GM13977 (cell line): ENCODE results near the gene FSTL3.

Source experiments
- DNase-seq: peaks from one replicate; pipeline ENCODE4 v3.0.0; 2012; ENCODE audit warnings: low spot score
- in situ Hi-C: fragments of 300-500 bp; cut with MboI; formaldehyde crosslinking; loops from one replicate; pipeline ENCODE4 v1.12.0; 2022; ENCODE audit warnings: low sequenced_read_pairs, low pct_unique_long_range_greater_than_20kb, mixed read lengths, inconsistent platforms; ENCODE audit not compliant: unreplicated experiment
- TF ChIP-seq, protein P1 (sequence below): IDR thresholded peaks from 2 replicates; pipeline ENCODE4 v1.5.1; 2012; ENCODE audit warnings: mild to moderate bottlenecking, control low read depth; ENCODE audit not compliant: insufficient read depth; ENCODE audit errors: extremely low read depth, missing control alignments

FSTL3 gene

DNA sequence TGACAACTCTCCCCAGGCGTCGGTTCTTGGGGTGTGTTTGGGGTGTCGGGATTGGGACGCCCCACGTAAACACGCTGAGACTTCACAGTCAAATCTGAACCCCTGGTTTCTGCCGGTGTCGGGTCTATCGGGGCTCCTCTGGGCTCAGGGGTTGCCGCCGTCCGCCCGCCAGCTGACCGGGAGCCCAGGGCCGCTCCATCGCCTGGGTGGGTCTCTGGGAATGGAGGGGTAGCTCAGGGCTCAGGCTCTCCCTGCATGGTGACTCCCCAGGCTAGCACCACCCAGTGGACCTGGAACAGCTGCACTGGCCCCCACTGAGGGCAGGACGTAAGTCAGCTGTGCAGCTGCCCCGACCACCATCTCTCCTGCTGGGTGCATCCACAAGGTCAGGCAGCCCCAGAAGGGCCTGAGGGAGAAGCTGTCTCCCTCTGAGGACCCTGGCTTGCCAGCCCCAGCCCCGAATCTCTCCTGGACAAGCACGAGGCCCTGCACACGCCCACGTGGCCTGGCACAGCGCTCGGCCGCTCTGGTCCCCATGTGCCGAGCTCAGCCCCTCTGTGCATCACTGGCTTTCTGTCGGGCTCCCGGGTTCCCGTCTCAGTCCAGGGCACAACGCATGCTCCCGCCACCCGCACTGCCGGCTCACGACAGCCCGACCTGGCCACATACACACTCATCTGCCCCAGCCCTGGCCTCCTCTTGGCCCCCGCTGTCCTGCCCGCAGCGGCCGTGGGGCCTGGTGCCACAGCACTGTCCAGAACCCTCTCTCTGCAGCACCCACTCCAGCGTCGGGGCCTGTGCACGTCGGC lies 19.2 kb upstream of the FSTL3 start:
- in situ Hi-C loops: no loop called here
- TF ChIP-seq, protein P1, sequence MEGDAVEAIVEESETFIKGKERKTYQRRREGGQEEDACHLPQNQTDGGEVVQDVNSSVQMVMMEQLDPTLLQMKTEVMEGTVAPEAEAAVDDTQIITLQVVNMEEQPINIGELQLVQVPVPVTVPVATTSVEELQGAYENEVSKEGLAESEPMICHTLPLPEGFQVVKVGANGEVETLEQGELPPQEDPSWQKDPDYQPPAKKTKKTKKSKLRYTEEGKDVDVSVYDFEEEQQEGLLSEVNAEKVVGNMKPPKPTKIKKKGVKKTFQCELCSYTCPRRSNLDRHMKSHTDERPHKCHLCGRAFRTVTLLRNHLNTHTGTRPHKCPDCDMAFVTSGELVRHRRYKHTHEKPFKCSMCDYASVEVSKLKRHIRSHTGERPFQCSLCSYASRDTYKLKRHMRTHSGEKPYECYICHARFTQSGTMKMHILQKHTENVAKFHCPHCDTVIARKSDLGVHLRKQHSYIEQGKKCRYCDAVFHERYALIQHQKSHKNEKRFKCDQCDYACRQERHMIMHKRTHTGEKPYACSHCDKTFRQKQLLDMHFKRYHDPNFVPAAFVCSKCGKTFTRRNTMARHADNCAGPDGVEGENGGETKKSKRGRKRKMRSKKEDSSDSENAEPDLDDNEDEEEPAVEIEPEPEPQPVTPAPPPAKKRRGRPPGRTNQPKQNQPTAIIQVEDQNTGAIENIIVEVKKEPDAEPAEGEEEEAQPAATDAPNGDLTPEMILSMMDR: no peak
- DNase-seq: no peak

DNA sequence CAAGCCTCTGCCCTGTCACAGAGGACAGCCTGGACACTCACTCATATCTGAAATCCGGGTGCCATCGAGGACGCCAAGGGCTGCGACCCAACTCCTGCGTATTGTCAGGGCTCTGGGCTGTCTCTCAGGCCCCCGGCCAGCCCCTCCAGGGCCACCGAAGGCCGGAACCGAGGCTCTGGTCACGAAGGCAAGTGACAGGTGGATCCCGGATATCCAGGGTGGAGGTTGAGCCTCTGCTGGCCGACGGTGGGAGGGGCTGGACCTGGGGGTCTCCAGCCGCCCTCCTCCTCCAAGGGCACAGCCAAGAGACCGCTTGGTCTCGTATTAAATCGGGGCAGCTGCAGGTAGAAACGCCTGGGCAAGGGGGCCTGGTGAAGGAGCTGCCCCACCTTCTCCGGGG lies 18.6 kb upstream of the FSTL3 start:
- no peak for DNase-seq
- in situ Hi-C loops: no loop called here
- TF ChIP-seq, protein P1: no peak

DNA sequence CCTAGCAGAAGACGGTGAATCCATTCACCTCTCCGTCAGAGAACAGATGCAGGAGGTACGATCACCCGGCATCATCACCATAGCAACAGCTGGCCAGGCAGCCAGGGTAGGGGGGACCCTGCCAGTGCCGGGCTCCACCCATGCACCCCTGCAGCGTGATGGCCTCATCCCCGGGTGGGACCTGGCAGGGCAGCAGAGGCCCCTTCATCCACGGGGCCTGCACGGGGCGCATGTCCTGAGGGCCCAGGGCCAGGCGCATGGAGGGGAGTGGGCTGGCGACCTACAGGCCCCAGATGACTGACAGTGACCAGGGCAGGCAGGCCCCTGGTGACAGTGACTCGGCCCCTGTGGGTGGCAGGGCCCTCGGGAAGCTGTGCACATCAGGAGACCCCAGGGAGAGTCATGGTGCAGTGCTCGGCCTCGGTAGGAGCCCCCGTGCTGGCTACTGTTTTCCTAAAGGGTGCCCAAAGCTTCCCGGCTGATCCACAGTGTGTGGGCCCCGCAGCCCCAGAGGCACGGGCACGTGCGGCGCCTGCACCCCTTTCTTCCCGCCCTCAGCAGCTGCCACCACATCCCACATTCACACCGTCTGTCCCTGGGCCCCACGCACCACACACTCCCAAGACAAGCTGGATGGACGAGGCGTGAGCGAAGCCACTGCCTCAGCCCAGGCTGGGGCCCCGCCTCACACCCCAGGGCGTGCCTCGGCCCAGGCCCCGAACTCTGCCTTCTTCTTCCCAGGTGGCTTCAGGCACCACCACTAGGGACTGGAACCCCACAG lies 17.9 kb upstream of the FSTL3 start:
- in situ Hi-C loops: no loop called here
- TF ChIP-seq, protein P1: no peak
- no peak for DNase-seq

DNA sequence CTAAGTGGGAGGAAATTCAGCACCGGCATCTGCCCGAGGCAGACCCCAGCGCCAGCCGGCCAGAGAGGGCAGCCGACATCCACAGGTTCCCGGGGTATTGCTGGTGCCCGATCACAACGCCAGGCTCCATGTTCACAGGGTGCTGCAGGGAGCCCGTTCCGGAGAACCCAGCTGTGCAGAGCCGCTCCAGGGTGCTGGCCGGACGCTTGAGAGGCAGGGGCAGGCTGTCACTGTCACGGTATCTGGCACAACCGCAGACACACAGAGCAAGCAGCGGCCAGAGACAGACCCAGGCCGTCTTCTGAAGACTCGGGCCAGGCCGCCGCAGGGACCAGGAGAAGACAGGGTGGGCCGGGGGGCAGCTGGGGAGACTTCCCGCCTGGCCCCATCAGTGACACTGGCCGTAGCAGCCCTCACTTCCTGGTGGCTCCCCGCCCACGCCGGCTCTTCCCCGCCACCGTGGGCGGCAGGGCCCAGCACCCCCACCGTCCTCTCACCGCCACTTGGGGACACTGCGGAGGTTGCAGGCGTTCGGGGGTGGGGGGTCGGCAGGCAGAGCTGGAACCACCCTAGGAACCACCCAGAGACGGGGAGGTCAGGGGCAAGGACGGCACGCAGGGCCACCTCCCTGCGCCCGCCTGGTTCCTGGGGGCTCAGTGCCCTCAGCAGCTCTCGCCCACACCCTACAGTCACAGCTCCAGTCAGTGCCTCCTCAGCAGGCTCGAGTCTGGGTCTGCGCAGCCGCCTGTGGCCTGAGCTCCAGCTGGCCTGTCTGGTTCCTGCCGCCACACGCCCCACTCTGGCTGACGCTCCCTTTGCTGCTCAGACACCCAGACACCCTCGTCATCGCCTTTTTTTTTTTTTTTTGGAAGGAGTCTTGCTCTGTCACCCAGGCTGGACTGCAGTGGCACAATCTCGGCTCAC lies 17.0 kb upstream of the FSTL3 start:
- TF ChIP-seq, protein P1: no peak
- in situ Hi-C loops: no loop called here
- DNase-seq: no peak

DNA sequence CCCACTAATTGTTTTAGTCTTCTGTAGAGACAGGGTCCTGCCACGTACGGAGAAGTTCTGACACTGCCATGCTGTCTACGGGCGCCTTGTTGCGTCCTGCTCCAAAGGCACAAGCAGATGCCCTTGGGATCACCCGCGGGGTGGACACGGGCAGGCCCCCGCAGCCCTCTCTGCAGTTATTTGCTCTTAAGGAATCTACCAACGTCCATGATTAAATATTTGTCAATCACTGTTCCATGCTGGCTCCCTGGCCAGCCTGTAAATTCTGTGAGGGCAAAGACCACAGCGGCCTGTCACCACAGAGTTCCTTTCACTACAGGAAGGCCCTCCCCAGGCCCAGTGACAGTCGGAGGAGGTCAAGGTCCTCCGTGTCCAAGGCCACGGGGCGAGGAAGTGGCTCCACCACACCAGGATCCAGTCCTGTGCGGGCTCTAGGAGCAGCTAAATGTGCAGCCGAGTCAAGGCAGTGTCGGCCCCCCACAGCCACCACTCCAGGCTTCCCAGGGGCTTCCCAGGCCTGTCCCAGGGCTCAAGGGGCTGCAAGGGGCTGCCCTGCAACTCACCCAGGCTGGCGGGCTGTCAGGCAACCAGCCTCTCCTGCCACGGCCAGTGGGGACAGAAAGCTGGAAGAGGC lies 15.3 kb upstream of the FSTL3 start:
- TF ChIP-seq, protein P1: no peak
- in situ Hi-C loops: no loop called here
- DNase-seq: no peak
